Measurements from ENCODE around the gene COL16A1. TPM values are rescaled to one million over a fixed set of nuclear protein-coding genes. Genes with fewer than 3 reads are reported as not detected.
"Not testable (repeated sequence)": the region's sequence is repeated elsewhere in the genome, so short reads cannot be mapped to it uniquely, and the experiment has no call there.

Gene COL16A1
- total and polyA plus RNA-seq, 7 donors: 4.6 to 271 (median 43.1) TPM

DNA sequence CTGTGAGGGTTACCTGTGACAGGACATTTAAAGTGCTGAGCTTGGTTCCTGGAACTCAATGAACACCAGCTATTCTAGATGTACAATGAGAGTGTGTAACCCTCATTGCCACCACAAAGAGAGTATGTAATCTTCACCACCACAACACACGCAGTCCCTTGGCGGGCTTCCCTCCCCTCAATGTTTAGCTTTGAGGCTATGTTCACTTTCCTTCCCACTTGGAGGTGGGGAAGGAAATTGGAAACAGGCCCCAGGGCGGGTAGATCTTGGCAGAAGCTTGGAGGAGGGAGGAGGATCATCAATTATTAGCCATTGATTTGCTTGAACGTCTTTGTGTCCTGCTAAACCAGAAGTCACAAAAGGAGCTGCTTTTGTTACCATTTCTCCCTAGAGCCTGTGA, 8.3 kb upstream of the COL16A1 start:
- WGBS, 2 donors: 46 to 60% methylated on average over 4 of the region's 4 CpGs
- Histone ChIP-seq H3K36me3 (no peaks in the 10 kb centered on the region), H3K4me3 (no peak overlapping the region), H3K27ac (peak overlapping the region; percentile 87 to 98 (median 96)), H3K9me3 (no peaks in the 10 kb centered on the region), H3K4me1 (peaks cover 0 to 56% (median 47%) of the 10 kb centered on the region in 4 donors), H3K27me3 (no peaks in the 10 kb centered on the region)
- no peak for TF ChIP-seq POLR2AphosphoS5 (IDR thresholded peaks at IDR 0.05)
- no peak for DNase-seq
- intact Hi-C loops (cut with DNase I): no loop called here

DNA sequence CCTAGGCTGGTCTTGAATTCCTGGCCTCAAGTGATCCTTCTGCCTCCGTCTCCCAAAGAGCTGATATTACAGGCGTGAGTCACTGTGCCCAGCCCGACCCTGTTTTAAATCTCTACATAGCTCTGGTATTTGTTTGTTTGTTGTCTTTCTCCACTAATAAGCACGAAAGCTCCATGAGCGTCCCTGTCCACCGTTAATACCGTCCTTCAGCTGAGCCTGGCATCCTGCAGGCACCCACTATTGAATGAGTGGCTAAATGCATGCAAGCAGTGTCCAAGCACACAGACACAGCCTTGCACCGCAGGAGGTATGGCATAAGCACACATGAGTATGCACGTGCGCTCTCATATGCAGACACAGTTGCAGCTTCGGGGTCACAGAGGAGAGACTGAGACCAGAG, 4.5 kb upstream of the COL16A1 start:
- Histone ChIP-seq H3K4me1 (peaks cover 0 to 50% (median 42%) of the 10 kb centered on the region in 4 donors), H3K4me3 (no peak overlapping the region), H3K27me3 (no peaks in the 10 kb centered on the region), H3K36me3 (no peaks in the 10 kb centered on the region), H3K9me3 (no peaks in the 10 kb centered on the region), H3K27ac (no peak overlapping the region)
- no peak for DNase-seq
- intact Hi-C loops (cut with DNase I): no loop called here
- 79 to 85% methylated on average over 11 of the region's 11 CpGs for WGBS, 2 donors
- TF ChIP-seq POLR2AphosphoS5 (IDR thresholded peaks at IDR 0.05): no peak
- no peak for TF ChIP-seq POLR2A (IDR thresholded peaks at IDR 0.05)
- no peak for TF ChIP-seq EP300 (IDR thresholded peaks at IDR 0.05)
- TF ChIP-seq, protein P1, sequence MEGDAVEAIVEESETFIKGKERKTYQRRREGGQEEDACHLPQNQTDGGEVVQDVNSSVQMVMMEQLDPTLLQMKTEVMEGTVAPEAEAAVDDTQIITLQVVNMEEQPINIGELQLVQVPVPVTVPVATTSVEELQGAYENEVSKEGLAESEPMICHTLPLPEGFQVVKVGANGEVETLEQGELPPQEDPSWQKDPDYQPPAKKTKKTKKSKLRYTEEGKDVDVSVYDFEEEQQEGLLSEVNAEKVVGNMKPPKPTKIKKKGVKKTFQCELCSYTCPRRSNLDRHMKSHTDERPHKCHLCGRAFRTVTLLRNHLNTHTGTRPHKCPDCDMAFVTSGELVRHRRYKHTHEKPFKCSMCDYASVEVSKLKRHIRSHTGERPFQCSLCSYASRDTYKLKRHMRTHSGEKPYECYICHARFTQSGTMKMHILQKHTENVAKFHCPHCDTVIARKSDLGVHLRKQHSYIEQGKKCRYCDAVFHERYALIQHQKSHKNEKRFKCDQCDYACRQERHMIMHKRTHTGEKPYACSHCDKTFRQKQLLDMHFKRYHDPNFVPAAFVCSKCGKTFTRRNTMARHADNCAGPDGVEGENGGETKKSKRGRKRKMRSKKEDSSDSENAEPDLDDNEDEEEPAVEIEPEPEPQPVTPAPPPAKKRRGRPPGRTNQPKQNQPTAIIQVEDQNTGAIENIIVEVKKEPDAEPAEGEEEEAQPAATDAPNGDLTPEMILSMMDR (IDR thresholded peaks at IDR 0.05): no peak

- intact Hi-C loops (cut with DNase I): no loop called here
- no peak for DNase-seq
- WGBS, 2 donors: 27 to 69% methylated on average over 5 of the region's 5 CpGs
These were observed 3.9 kb upstream of the COL16A1 start for GRCh38 chr1:31707711-31708110.

GRCh38 chr1:31707059-31707600, 3.3 kb upstream of the COL16A1 start:
- H3K27me3 ChIP-seq; H3K4me3 ChIP-seq; H3K27ac ChIP-seq; H3K36me3 ChIP-seq; intact Hi-C loops (cut with DNase I); DNase-seq; H3K9me3 ChIP-seq: not testable (repeated sequence)
- H3K4me1 ChIP-seq: peaks cover 0 to 50% (median 42%) of the 10 kb centered on the region in 4 donors
- WGBS, 2 donors: 84 to 87% methylated on average over 4 of the region's 4 CpGs

More at GRCh38 chr1:31707711-31708110, 3.9 kb upstream of the COL16A1 start:
- Histone ChIP-seq H3K27me3 (no peaks in the 10 kb centered on the region), H3K36me3 (no peaks in the 10 kb centered on the region), H3K9me3 (no peaks in the 10 kb centered on the region), H3K27ac (no peak overlapping the region), H3K4me3 (no peak overlapping the region), H3K4me1 (peaks cover 0 to 50% (median 42%) of the 10 kb centered on the region in 4 donors)
- TF ChIP-seq POLR2AphosphoS5 (IDR thresholded peaks at IDR 0.05) (no peak), EP300 (IDR thresholded peaks at IDR 0.05) (no peak), POLR2A (IDR thresholded peaks at IDR 0.05) (no peak)
- TF ChIP-seq, protein P1 (IDR thresholded peaks at IDR 0.05): no peak

DNA sequence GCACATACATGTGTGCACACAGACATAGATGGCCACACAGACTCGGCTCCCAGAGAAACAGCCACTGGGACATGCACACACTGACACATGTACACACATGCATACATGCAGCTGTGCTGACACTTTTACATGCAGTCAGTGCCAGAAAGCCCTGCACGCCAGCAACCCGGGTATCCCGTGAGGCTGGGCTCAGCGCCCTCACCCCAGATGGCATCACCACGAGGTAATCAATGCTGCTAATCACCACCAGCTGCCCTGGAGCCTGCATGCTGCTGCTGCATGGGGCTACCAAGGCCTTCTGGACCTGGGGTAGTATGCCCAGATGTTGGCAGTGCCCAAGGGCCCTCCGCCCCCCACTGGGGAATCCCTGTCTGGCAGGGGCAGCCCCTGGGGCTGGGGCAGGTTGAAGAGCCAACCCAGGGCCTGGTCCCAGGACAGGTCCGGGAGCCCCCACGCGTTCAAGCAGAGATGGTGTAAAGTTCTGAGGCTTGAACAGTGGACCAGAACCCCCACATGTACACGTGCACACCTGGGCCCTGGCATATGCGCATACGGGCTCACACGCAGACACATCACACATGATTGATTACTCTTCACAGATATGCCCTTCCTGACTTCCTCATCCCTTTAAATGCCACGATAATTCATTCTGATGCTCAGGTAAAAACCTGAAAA, 2.7 kb upstream of the COL16A1 start:
- no peak for DNase-seq
- H3K4me1 ChIP-seq: peaks cover 0 to 50% (median 42%) of the 10 kb centered on the region in 4 donors
- TF ChIP-seq EP300 (IDR thresholded peaks at IDR 0.05) (no peak), POLR2AphosphoS5 (IDR thresholded peaks at IDR 0.05) (no peak), POLR2A (IDR thresholded peaks at IDR 0.05) (no peak)
- TF ChIP-seq, protein P1 (IDR thresholded peaks at IDR 0.05): no peak
- H3K27me3 ChIP-seq: no peaks in the 10 kb centered on the region
- no peak overlapping the region for H3K4me3 ChIP-seq
- intact Hi-C loops (cut with DNase I): no loop called here
- H3K36me3 ChIP-seq: no peaks in the 10 kb centered on the region
- WGBS, 2 donors: 82 to 83% methylated on average over 15 of the region's 15 CpGs
- no peak overlapping the region for H3K27ac ChIP-seq
- no peaks in the 10 kb centered on the region for H3K9me3 ChIP-seq

All from sigmoid colon (tissue), 7 donors.